G401.6 (cell line): Measurements from ENCODE around the gene LIMS4.
"Not testable (repeated sequence)": the region's sequence is repeated elsewhere in the genome, so short reads cannot be mapped to it uniquely, and the experiment has no call there.

Experiments used
- FAIRE-seq: peaks from 2 replicates; lab custom pipeline; 2012; peaks lifted over from hg19 to GRCh38; lab: Jason Lieb, UNC

LIMS4 gene

GRCh38 chr2:110472171-110473058 is at the start of gene LIMS4:
Gene LIMS4 (minus strand): TSS chr2:110472816. CDS start chr2:110472778, 38 bp downstream.
- FAIRE-seq: not testable (repeated sequence)

GRCh38 chr2:110499755-110500377 is 27.2 kb upstream of the LIMS4 start:
- FAIRE-seq: not testable (repeated sequence)

GRCh38 chr2:110496027-110496426 is 23.4 kb upstream of the LIMS4 start:
- FAIRE-seq: not testable (repeated sequence)

- not testable (repeated sequence) for FAIRE-seq
Observed at GRCh38 chr2:110494488-110494887, 21.9 kb upstream of the LIMS4 start.

GRCh38 chr2:110488991-110489390 is 16.4 kb upstream of the LIMS4 start:
- not testable (repeated sequence) for FAIRE-seq

GRCh38 chr2:110482697-110483096 is 10.1 kb upstream of the LIMS4 start:
- not testable (repeated sequence) for FAIRE-seq

GRCh38 chr2:110481200-110481599 is 8.6 kb upstream of the LIMS4 start:
- FAIRE-seq: not testable (repeated sequence)

GRCh38 chr2:110480084-110480483 is 7.5 kb upstream of the LIMS4 start:
- FAIRE-seq: not testable (repeated sequence)

- not testable (repeated sequence) for FAIRE-seq
Observed at GRCh38 chr2:110477370-110477769, 4.8 kb upstream of the LIMS4 start.

- FAIRE-seq: not testable (repeated sequence)
Observed at GRCh38 chr2:110476952-110477351, 4.3 kb upstream of the LIMS4 start.

- not testable (repeated sequence) for FAIRE-seq
Observed at GRCh38 chr2:110475627-110476359, 3.2 kb upstream of the LIMS4 start.

- FAIRE-seq: not testable (repeated sequence)
Observed at GRCh38 chr2:110474898-110475297, 2.3 kb upstream of the LIMS4 start.

GRCh38 chr2:110473059-110473358 is 393 bp upstream of the LIMS4 start:
- not testable (repeated sequence) for FAIRE-seq

- not testable (repeated sequence) for FAIRE-seq
Observed at GRCh38 chr2:110468921-110469320, 3.7 kb downstream of the LIMS4 start.

- not testable (repeated sequence) for FAIRE-seq
Observed at GRCh38 chr2:110465312-110465711, 7.3 kb downstream of the LIMS4 start.

- FAIRE-seq: not testable (repeated sequence)
Observed at GRCh38 chr2:110462458-110462857, 10.2 kb downstream of the LIMS4 start.

GRCh38 chr2:110460318-110460717 is 12.3 kb downstream of the LIMS4 start:
- not testable (repeated sequence) for FAIRE-seq

GRCh38 chr2:110457214-110457590 is 15.4 kb downstream of the LIMS4 start:
- not testable (repeated sequence) for FAIRE-seq

GRCh38 chr2:110456291-110457213 is 16.1 kb downstream of the LIMS4 start:
- FAIRE-seq: not testable (repeated sequence)

- not testable (repeated sequence) for FAIRE-seq
Observed at GRCh38 chr2:110455080-110455670, 17.4 kb downstream of the LIMS4 start.

GRCh38 chr2:110450951-110451350 is 21.7 kb downstream of the LIMS4 start:
- not testable (repeated sequence) for FAIRE-seq
